ENCODE measurements around the gene THSD7A. TPM values are rescaled to one million over a fixed set of nuclear protein-coding genes. Genes with fewer than 3 reads are reported as not detected.

The THSD7A gene
- total and polyA plus RNA-seq, 8 donors = 3.7 to 20.8 (median 17.8) TPM

GRCh38 chr7:11358637-11359036 lies 473.4 kb downstream of the THSD7A start:
- H3K9me3 ChIP-seq = no peaks in the 10 kb centered on the region
- ATAC-seq = no peak
- TF ChIP-seq CTCF (IDR thresholded peaks at IDR 0.05) = no peak
- H3K36me3 ChIP-seq = no peaks in the 10 kb centered on the region
- DNase-seq = no peak
- intact Hi-C loops (cut with DNase I) = no loop called here
- H3K4me1 ChIP-seq = no peaks in the 10 kb centered on the region
- H3K27me3 ChIP-seq = no peaks in the 10 kb centered on the region
- no peak overlapping the region for H3K4me3 ChIP-seq
- no peak overlapping the region for H3K27ac ChIP-seq

DNA sequence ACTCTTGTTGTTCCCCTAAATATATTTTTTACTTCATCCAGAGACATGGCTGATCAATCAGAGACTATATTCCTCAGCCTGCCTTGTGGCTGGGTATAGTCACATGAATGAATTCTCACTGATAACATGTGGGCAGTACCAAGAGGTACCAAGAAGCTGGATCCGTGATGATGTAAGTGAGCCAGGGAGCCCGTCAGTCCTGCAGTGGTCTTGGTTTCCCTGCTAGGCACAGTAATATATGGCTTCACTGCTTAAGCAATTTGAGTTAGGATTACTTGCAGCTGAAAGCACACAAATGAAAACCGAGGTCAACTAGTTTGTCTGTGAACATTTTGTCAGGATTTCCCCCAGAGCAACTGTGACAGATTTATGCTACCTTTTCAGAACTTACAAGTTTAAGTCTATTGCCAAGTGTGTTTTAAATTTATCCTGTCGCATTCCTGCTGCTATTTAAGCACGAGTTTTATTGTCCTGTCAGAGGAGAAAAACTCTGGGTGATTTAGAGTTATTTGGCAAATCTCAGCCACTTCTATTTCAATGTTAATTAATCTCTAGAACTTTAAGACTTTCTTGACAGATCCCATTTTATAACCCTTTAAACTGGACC lies 476.5 kb downstream of the THSD7A start:
- no peak for ATAC-seq
- TF ChIP-seq CTCF (IDR thresholded peaks at IDR 0.05) = no peak
- intact Hi-C loops (cut with DNase I) = no loop called here
- Histone ChIP-seq H3K4me1 (no peaks in the 10 kb centered on the region), H3K36me3 (no peaks in the 10 kb centered on the region), H3K27me3 (no peaks in the 10 kb centered on the region), H3K9me3 (no peaks in the 10 kb centered on the region), H3K4me3 (no peak overlapping the region), H3K27ac (no peak overlapping the region)
- DNase-seq = no peak

DNA sequence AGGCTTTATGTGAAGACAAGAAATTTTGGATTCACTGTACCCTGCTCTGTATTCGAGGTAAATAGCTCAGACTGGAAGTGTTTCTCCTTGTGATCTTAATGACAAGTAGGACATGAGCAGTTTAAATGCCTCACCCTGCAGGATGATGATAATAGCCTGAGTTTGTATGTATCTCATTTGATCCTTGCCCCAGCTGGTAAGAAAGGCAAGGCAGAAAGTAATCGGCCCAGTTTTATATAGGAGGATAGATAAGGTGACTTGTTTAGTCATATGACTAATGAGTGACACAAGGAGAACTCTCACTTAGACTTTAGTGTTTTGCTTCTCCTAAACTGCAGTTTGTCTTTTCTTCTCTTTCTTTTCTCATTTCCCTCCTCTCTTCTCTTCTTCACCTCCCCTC lies 485.7 kb downstream of the THSD7A start:
- H3K27me3 ChIP-seq = no peaks in the 10 kb centered on the region
- ATAC-seq (no peak), DNase-seq (no peak)
- intact Hi-C loops (cut with DNase I) = no loop called here
- TF ChIP-seq CTCF (IDR thresholded peaks at IDR 0.05) = no peak
- peaks cover 0 to 8% of the 10 kb centered on the region in 2 donors for H3K4me1 ChIP-seq
- no peaks in the 10 kb centered on the region for H3K9me3 ChIP-seq
- H3K4me3 ChIP-seq = no peak overlapping the region
- H3K36me3 ChIP-seq = no peaks in the 10 kb centered on the region
- H3K27ac ChIP-seq = no peak overlapping the region

- no peak for TF ChIP-seq CTCF (IDR thresholded peaks at IDR 0.05)
- intact Hi-C loops (cut with DNase I) = no loop called here
- peaks cover 0 to 8% of the 10 kb centered on the region in 2 donors for H3K4me1 ChIP-seq
Observed at GRCh38 chr7:11345621-11346020, 486.4 kb downstream of the THSD7A start.

GRCh38 chr7:11343818-11344413 lies 488.1 kb downstream of the THSD7A start:
- DNase-seq = peak in 2 of 4 donors; percentile 59 to 60

More at GRCh38 chr7:11345621-11346020, 486.4 kb downstream of the THSD7A start:
- DNase-seq (no peak), ATAC-seq (no peak)
- no peak overlapping the region for H3K4me3 ChIP-seq
- H3K36me3 ChIP-seq = no peaks in the 10 kb centered on the region
- H3K9me3 ChIP-seq = no peaks in the 10 kb centered on the region
- H3K27me3 ChIP-seq = no peaks in the 10 kb centered on the region
- no peak overlapping the region for H3K27ac ChIP-seq

More at GRCh38 chr7:11343818-11344413, 488.1 kb downstream of the THSD7A start:
- peak; percentile 60 to 78 for TF ChIP-seq CTCF (IDR thresholded peaks at IDR 0.05)
- Histone ChIP-seq H3K27me3 (no peaks in the 10 kb centered on the region), H3K9me3 (no peaks in the 10 kb centered on the region), H3K27ac (no peak overlapping the region), H3K4me1 (peaks cover 0 to 8% of the 10 kb centered on the region in 2 donors), H3K36me3 (no peaks in the 10 kb centered on the region), H3K4me3 (no peak overlapping the region)
- ATAC-seq = peak; percentile 74
- intact Hi-C loops (cut with DNase I) = no loop called here
